ENCODE results near the gene PRR12.

Gene PRR12, protein sequence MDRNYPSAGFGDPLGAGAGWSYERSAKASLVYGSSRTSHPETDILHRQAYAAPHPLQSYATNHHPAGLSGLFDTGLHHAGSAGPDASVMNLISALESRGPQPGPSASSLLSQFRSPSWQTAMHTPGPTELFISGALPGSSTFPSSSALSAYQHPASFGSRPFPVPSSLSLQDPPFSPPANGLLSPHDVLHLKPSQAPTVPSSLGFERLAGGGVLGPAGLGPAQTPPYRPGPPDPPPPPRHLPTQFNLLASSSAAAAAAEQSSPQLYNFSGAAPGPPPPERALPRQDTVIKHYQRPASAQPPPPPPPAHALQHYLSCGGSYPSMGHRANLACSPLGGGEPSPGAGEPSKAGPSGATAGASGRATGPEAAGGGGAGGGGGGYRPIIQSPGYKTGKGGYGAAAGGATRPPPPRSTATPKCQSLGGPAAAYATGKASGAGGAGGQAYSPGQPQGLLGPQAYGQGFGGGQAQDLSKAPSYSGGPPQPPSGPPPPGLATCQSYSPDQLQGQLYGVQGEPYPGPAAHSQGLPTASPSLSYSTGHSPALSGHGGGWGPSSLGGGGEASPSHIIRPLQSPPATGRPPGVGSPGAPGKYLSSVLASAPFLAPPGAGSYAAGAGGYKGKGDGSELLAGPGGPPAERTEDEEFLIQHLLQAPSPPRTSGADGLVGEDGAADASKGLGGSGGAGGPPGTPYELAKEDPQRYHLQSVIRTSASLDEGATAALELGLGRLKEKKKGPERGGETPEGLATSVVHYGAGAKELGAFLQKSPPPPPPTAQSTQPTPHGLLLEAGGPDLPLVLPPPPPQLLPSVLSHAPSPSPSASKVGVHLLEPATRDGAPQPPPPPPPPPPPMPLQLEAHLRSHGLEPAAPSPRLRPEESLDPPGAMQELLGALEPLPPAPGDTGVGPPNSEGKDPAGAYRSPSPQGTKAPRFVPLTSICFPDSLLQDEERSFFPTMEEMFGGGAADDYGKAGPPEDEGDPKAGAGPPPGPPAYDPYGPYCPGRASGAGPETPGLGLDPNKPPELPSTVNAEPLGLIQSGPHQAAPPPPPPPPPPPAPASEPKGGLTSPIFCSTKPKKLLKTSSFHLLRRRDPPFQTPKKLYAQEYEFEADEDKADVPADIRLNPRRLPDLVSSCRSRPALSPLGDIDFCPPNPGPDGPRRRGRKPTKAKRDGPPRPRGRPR (N-terminal part only)

GRCh38 chr19:49590971-49591730 is at the start of gene PRR12:
TSS of gene PRR12 (plus strand) at chr19:49591182. CDS start at chr19:49591655, 473 bp downstream.
- H3K9me3 ChIP-seq (ENCODE audit: control insufficient read depth, insufficient read depth, low read length): no peaks in the 10 kb centered on the region
- H3K79me2 ChIP-seq (ENCODE audit: control insufficient read depth, low read length): peaks cover 50% of the 10 kb centered on the region
- H3K9me2 ChIP-seq (replicated peaks; ENCODE audit: control insufficient read depth, low read length): no peaks in the 10 kb centered on the region
- H3F3A ChIP-seq (ENCODE audit: control insufficient read depth, insufficient read depth): peaks cover 24% of the 10 kb centered on the region
- peak within 1 kb of the TSS; percentile 99 for H3K4me2 ChIP-seq (ENCODE audit: low read length)
- no peaks in the 10 kb centered on the region; the same call in 1 of the 2 replicates for H4K20me1 ChIP-seq (ENCODE audit: control insufficient read depth, insufficient read depth, low read depth, low read length)
- H3K27ac ChIP-seq (ENCODE audit: low read depth, low read length): peak within 1 kb of the TSS; percentile 100
- H3K27me3 ChIP-seq (ENCODE audit: control insufficient read depth, low read length): peaks cover 4% of the 10 kb centered on the region; the same call in 1 of the 2 replicates
- H3K4me1 ChIP-seq (ENCODE audit: control insufficient read depth, low read length): peaks cover 22% of the 10 kb centered on the region
- H3K4me3 ChIP-seq (ENCODE audit: low read length): peak within 1 kb of the TSS; percentile 100
- TF ChIP-seq EZH2phosphoT487 (IDR thresholded peaks at IDR 0.05; ENCODE audit: borderline replicate concordance, low read length) (no peak), CTCF (IDR thresholded peaks at IDR 0.05; ENCODE audit: low read depth, low read length, poor library complexity, severe bottlenecking) (no peak)
- H3K36me3 ChIP-seq (ENCODE audit: control insufficient read depth, low read length): peaks cover 36% of the 10 kb centered on the region

DNA sequence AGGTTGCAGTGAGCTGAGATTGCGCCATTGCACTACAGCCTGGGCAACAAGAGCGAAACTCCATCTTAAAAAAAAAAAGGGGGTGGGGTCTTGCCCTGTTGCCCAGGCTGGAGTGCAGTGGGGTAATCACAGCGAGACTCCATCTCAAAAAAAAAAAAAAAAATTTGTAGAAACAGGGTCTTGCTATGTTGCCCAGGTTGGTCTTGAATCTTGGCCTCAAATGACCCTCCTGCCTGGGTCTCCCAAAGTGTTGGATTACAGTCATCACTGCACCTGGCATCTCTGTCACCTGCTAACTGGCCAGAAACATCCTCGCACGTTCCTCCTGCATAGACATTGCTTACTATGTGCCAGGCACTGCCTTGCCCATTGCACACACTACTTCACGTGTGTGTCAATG is 49.1 kb upstream of the PRR12 start:
- Histone ChIP-seq H3F3A (ENCODE audit: control insufficient read depth, insufficient read depth) (no peaks in the 10 kb centered on the region), H3K27ac (ENCODE audit: low read depth, low read length) (no peak overlapping the region), H3K9me2 (replicated peaks; ENCODE audit: control insufficient read depth, low read length) (no peaks in the 10 kb centered on the region), H4K20me1 (ENCODE audit: control insufficient read depth, insufficient read depth, low read depth, low read length) (no peaks in the 10 kb centered on the region), H3K4me1 (ENCODE audit: control insufficient read depth, low read length) (peaks cover 13% of the 10 kb centered on the region), H3K4me3 (ENCODE audit: low read length) (no peak overlapping the region), H3K4me2 (ENCODE audit: low read length) (no peak overlapping the region), H3K36me3 (ENCODE audit: control insufficient read depth, low read length) (no peaks in the 10 kb centered on the region), H3K9me3 (ENCODE audit: control insufficient read depth, insufficient read depth, low read length) (no peaks in the 10 kb centered on the region), H3K79me2 (ENCODE audit: control insufficient read depth, low read length) (no peaks in the 10 kb centered on the region), H3K27me3 (ENCODE audit: control insufficient read depth, low read length) (no peaks in the 10 kb centered on the region)
- TF ChIP-seq EZH2phosphoT487 (IDR thresholded peaks at IDR 0.05; ENCODE audit: borderline replicate concordance, low read length) (no peak), CTCF (IDR thresholded peaks at IDR 0.05; ENCODE audit: low read depth, low read length, poor library complexity, severe bottlenecking) (no peak)

GRCh38 chr19:49542446-49542845 is 48.5 kb upstream of the PRR12 start:
- TF ChIP-seq CTCF (IDR thresholded peaks at IDR 0.05; ENCODE audit: low read depth, low read length, poor library complexity, severe bottlenecking): no peak
- no peak for TF ChIP-seq EZH2phosphoT487 (IDR thresholded peaks at IDR 0.05; ENCODE audit: borderline replicate concordance, low read length)
- H3K9me3 ChIP-seq (ENCODE audit: control insufficient read depth, insufficient read depth, low read length): no peaks in the 10 kb centered on the region
- peaks cover 11% of the 10 kb centered on the region for H3K4me1 ChIP-seq (ENCODE audit: control insufficient read depth, low read length)
- H3K36me3 ChIP-seq (ENCODE audit: control insufficient read depth, low read length): no peaks in the 10 kb centered on the region
- H3K4me2 ChIP-seq (ENCODE audit: low read length): no peak overlapping the region
- no peak overlapping the region for H3K27ac ChIP-seq (ENCODE audit: low read depth, low read length)
- H3K27me3 ChIP-seq (ENCODE audit: control insufficient read depth, low read length): no peaks in the 10 kb centered on the region
- H4K20me1 ChIP-seq (ENCODE audit: control insufficient read depth, insufficient read depth, low read depth, low read length): no peaks in the 10 kb centered on the region
- H3F3A ChIP-seq (ENCODE audit: control insufficient read depth, insufficient read depth): no peaks in the 10 kb centered on the region
- H3K9me2 ChIP-seq (replicated peaks; ENCODE audit: control insufficient read depth, low read length): no peaks in the 10 kb centered on the region
- no peaks in the 10 kb centered on the region for H3K79me2 ChIP-seq (ENCODE audit: control insufficient read depth, low read length)
- H3K4me3 ChIP-seq (ENCODE audit: low read length): no peak overlapping the region
